ENCODE data around the gene KCP. TPM values are rescaled to one million over a fixed set of nuclear protein-coding genes. Genes with fewer than 3 reads are reported as not detected.
A peak's percentile ranks its signal among the peaks of the same experiment; 100 is the strongest.

Gene KCP
- total and polyA plus RNA-seq, 3 experiments from 2014 or later = 0.84 to 1.1 TPM; not detected in 1

DNA sequence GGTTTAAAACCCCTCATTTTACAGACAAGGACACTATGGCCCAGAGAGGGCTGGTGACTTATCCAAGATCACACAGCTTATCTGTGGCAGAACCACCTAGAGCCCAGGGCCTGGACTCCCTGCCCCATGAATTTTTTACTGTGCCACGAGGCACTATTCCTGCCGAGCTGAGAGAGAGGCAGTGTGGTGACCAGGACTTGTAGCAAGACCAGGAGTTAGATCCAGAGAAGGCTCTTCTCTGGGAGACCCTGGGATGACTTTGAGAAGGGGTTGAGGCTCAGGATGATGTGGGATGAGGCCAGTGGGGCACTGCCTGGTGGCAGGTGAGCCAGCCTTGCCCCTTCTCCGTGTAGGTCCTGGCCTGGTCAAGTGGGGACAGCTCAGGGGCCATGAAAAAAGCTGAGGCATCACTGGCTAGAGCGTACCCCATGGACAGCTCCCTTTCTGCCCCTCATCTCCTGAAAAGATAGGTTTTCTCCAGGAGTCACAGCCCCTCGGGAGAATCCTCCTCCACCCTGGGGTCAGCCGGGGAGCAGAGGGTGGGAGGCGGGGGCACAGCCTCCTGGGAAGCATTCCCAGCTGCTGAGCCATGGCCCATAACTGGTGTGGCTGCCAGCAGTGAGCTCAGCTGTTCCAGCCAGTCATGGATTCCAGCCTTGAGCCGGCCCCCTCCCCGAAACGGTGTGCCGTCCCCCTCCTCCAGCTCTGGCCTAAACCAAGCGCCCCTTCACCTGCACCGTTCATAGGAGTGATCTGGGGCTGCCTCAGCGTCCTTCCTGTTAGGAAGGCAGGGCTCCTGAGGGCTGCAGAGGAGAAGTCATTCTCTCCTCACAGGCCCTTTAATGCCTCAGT is 74.5 kb downstream of the KCP start:
- H3K9me3 Mint-ChIP-seq = no peaks in the 10 kb centered on the region
- no peak for DNase-seq
- POLR2A ChIA-PET = no interaction called here
- Histone ChIP-seq H3K27me3 (ENCODE audit: insufficient read depth, low read length, poor library complexity, severe bottlenecking) (no peaks in the 10 kb centered on the region), H3K4me3 (ENCODE audit: low read length) (no peak overlapping the region), H3K4me1 (ENCODE audit: insufficient read depth, low read length) (no peaks in the 10 kb centered on the region), H3K36me3 (ENCODE audit: insufficient read depth, low read length) (no peaks in the 10 kb centered on the region), H3K9me3 (ENCODE audit: low read length) (no peaks in the 10 kb centered on the region), H3K27ac (ENCODE audit: low read depth, low read length) (no peak overlapping the region)
- no peaks in the 10 kb centered on the region for H3K36me3 Mint-ChIP-seq
- CTCF ChIA-PET = interaction anchor here (1.8 kb wide), 1 partner anchor 48 kb away, joined by 7 read pairs; no protein-coding TSS in a partner anchor
- H3K27ac Mint-ChIP-seq = peak overlapping the region in 1 of 8 donors; percentile 36
- H3K27me3 Mint-ChIP-seq = peaks cover 1 to 4% of the 10 kb centered on the region in 2 donors
- no peak overlapping the region for H3K4me3 Mint-ChIP-seq
- H3K4me1 Mint-ChIP-seq = peaks cover 0 to 7% (median 0%) of the 10 kb centered on the region in 3 donors

- Mint-ChIP-seq H3K36me3 (no peaks in the 10 kb centered on the region), H3K4me1 (peaks cover 4 to 13% (median 5%) of the 10 kb centered on the region in 3 donors), H3K4me3 (no peak overlapping the region), H3K27me3 (peaks cover 7 to 9% of the 10 kb centered on the region in 2 donors), H3K9me3 (no peaks in the 10 kb centered on the region), H3K27ac (no peak overlapping the region)
- ChIA-PET POLR2A (no interaction called here), CTCF (interaction anchor here (1.8 kb wide), 1 partner anchor 48 kb away, joined by 7 read pairs; no protein-coding TSS in a partner anchor)
- H3K27me3 ChIP-seq (ENCODE audit: insufficient read depth, low read length, poor library complexity, severe bottlenecking) = no peaks in the 10 kb centered on the region
- no peaks in the 10 kb centered on the region for H3K36me3 ChIP-seq (ENCODE audit: insufficient read depth, low read length)
- no peaks in the 10 kb centered on the region for H3K9me3 ChIP-seq (ENCODE audit: low read length)
- H3K27ac ChIP-seq (ENCODE audit: low read depth, low read length) = no peak overlapping the region
- H3K4me3 ChIP-seq (ENCODE audit: low read length) = no peak overlapping the region
- no peak for DNase-seq
- H3K4me1 ChIP-seq (ENCODE audit: insufficient read depth, low read length) = no peaks in the 10 kb centered on the region
These were observed 75.2 kb downstream of the KCP start for GRCh38 chr7:128835231-128835751.

- no peak overlapping the region for H3K27ac Mint-ChIP-seq
- H3K36me3 Mint-ChIP-seq = no peaks in the 10 kb centered on the region
- H3K27ac ChIP-seq (ENCODE audit: low read depth, low read length) = no peak overlapping the region
- CTCF ChIA-PET = no interaction called here
- H3K4me1 Mint-ChIP-seq = peaks cover 6 to 21% (median 12%) of the 10 kb centered on the region in 3 donors
- no peak overlapping the region for H3K4me3 Mint-ChIP-seq
- H3K9me3 ChIP-seq (ENCODE audit: low read length) = no peaks in the 10 kb centered on the region
- H3K4me3 ChIP-seq (ENCODE audit: low read length) = no peak overlapping the region
- H3K27me3 ChIP-seq (ENCODE audit: insufficient read depth, low read length, poor library complexity, severe bottlenecking) = peaks cover 9% of the 10 kb centered on the region
- H3K4me1 ChIP-seq (ENCODE audit: insufficient read depth, low read length) = peaks cover 7% of the 10 kb centered on the region
- peaks cover 14 to 18% of the 10 kb centered on the region in 2 donors for H3K27me3 Mint-ChIP-seq
- H3K9me3 Mint-ChIP-seq = no peaks in the 10 kb centered on the region
- no peak for DNase-seq
- POLR2A ChIA-PET = no interaction called here
- H3K36me3 ChIP-seq (ENCODE audit: insufficient read depth, low read length) = no peaks in the 10 kb centered on the region
These were observed 76.6 kb downstream of the KCP start for GRCh38 chr7:128833946-128834325.

DNA sequence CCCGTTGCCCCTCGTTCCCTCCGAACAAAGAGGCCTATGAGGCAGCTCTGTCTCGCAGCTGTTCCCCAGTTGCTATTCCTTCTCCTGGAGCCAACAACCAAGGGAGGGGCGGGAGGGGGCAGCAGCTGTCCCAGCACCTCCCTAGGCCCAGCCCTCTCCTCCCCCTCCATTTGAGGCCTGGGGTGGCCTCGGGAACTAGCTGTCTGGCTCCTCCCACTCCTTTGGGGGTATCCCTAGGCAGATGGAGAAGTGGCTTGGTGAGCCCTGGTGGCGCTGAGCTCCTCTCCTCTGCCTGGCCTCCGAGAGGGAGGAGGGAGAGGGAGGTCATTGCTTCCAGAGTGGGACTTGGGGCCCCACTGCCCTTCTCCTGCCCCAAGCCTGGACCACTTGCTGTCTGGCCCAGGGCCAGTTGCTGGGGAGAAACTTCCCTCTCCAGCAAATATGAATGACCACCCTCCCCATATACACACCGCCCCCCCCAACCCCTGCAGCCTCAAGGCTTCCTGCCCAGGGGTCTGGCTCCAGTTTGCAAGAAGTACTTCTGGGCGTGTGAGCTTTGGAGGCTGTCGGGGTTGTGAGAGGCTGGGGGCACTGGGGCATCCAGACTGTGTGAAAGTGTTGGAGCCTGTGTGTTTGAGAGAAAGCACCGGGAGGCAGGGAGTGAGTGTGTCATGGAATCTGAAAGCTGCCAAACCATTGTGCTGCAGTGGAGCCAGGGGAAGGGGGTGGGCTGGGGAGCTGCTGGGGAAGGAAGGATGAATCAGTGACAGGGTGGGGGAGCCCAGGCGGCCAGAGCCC is 77.2 kb downstream of the KCP start:
- no peak for DNase-seq
- Histone ChIP-seq H3K27me3 (ENCODE audit: insufficient read depth, low read length, poor library complexity, severe bottlenecking) (peaks cover 14% of the 10 kb centered on the region), H3K36me3 (ENCODE audit: insufficient read depth, low read length) (no peaks in the 10 kb centered on the region), H3K27ac (ENCODE audit: low read depth, low read length) (peak overlapping the region; percentile 74), H3K4me3 (ENCODE audit: low read length) (no peak overlapping the region), H3K4me1 (ENCODE audit: insufficient read depth, low read length) (peaks cover 7% of the 10 kb centered on the region), H3K9me3 (ENCODE audit: low read length) (no peaks in the 10 kb centered on the region)
- no peaks in the 10 kb centered on the region for H3K36me3 Mint-ChIP-seq
- no peak overlapping the region for H3K27ac Mint-ChIP-seq
- ChIA-PET POLR2A (no interaction called here), CTCF (interaction anchor here (1.4 kb wide), 1 partner anchor 9 kb away, joined by 4 read pairs; no protein-coding TSS in a partner anchor)
- H3K4me3 Mint-ChIP-seq = peak overlapping the region in 1 of 7 donors; percentile 59
- peaks cover 19 to 23% of the 10 kb centered on the region in 2 donors for H3K27me3 Mint-ChIP-seq
- no peaks in the 10 kb centered on the region for H3K9me3 Mint-ChIP-seq
- H3K4me1 Mint-ChIP-seq = peaks cover 6 to 21% (median 12%) of the 10 kb centered on the region in 3 donors

- Histone ChIP-seq H3K36me3 (ENCODE audit: insufficient read depth, low read length) (no peaks in the 10 kb centered on the region), H3K27me3 (ENCODE audit: insufficient read depth, low read length, poor library complexity, severe bottlenecking) (peaks cover 15% of the 10 kb centered on the region), H3K27ac (ENCODE audit: low read depth, low read length) (peak overlapping the region; percentile 74), H3K4me1 (ENCODE audit: insufficient read depth, low read length) (peaks cover 7% of the 10 kb centered on the region), H3K9me3 (ENCODE audit: low read length) (no peaks in the 10 kb centered on the region), H3K4me3 (ENCODE audit: low read length) (no peak overlapping the region)
- CTCF ChIA-PET = interaction anchor here (1.4 kb wide), 1 partner anchor 9 kb away, joined by 4 read pairs; no protein-coding TSS in a partner anchor
- DNase-seq = no peak
- Mint-ChIP-seq H3K27ac (no peak overlapping the region), H3K4me1 (peaks cover 6 to 21% (median 12%) of the 10 kb centered on the region in 3 donors), H3K36me3 (no peaks in the 10 kb centered on the region), H3K9me3 (no peaks in the 10 kb centered on the region), H3K27me3 (peaks cover 20 to 28% of the 10 kb centered on the region in 2 donors), H3K4me3 (no peak overlapping the region)
- POLR2A ChIA-PET = no interaction called here
These were observed 77.7 kb downstream of the KCP start for GRCh38 chr7:128832880-128833147.

DNA sequence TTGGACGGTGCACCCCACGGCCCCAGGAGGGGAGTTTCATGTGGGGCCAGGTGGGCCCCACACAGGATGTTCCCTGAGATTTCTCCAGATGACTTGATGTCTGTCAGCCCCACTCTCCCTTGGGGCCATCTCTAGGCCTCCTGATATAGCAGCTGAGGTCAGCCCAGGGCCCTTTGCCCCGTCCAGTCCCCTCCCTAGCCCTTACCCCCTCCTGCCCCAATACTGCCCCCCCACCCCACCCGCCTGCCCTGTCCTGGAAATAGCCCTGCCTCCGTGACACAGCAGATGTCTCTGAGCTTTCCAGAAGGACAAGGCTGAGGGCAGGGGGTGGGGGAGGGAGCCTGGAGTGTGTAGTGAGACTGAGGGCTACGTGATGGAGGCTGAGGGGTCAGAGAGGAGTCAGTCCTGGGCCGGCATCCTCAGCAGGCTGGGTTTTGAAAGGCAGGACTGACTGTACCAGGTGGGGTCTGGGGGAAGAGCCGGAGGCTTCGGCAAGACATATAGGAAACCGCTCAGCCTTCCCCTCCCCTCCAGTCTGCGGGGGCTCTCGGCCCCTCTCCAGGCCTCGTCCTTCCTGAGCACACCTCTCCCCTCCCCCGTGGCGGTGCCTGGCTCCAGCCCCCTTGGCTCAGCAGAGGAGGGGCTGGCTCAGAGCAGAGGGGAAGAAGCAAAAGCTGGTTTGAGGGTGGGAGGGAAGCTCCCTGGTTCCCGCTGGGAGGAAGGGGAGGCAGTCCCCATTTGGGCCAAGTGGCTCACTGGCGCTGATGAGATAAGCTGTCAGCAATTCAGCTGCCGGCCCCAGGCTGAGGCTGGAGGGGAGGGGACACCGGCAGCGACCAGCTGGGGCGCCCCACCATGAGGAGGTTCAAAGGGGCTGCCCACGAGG is 78.3 kb downstream of the KCP start:
- Mint-ChIP-seq H3K4me3 (peak overlapping the region in 1 of 7 donors; percentile 70), H3K4me1 (peaks cover 6 to 21% (median 12%) of the 10 kb centered on the region in 3 donors), H3K27ac (peak overlapping the region in 1 of 8 donors; percentile 33), H3K36me3 (no peaks in the 10 kb centered on the region), H3K27me3 (peaks cover 20 to 31% of the 10 kb centered on the region in 2 donors), H3K9me3 (no peaks in the 10 kb centered on the region)
- POLR2A ChIA-PET = no interaction called here
- Histone ChIP-seq H3K27me3 (ENCODE audit: insufficient read depth, low read length, poor library complexity, severe bottlenecking) (peaks cover 15% of the 10 kb centered on the region), H3K4me3 (ENCODE audit: low read length) (no peak overlapping the region), H3K9me3 (ENCODE audit: low read length) (no peaks in the 10 kb centered on the region), H3K36me3 (ENCODE audit: insufficient read depth, low read length) (no peaks in the 10 kb centered on the region), H3K4me1 (ENCODE audit: insufficient read depth, low read length) (peaks cover 7% of the 10 kb centered on the region), H3K27ac (ENCODE audit: low read depth, low read length) (peak overlapping the region; percentile 74)
- CTCF ChIA-PET = interaction anchor here (0.8 to 1.4 kb wide), 2 partner anchors 10 to 12 kb away, joined by 3 to 4 read pairs; no protein-coding TSS in a partner anchor
- DNase-seq = no peak

- POLR2A ChIA-PET = interaction anchor here (0.8 kb wide), 1 partner anchor 40 kb away, joined by 4 read pairs; no protein-coding TSS in a partner anchor
- CTCF ChIA-PET = interaction anchor here (0.8 kb wide), 1 partner anchor 11 kb away, joined by 3 read pairs; no protein-coding TSS in a partner anchor
- Histone ChIP-seq H3K4me1 (ENCODE audit: insufficient read depth, low read length) (peaks cover 7% of the 10 kb centered on the region), H3K27me3 (ENCODE audit: insufficient read depth, low read length, poor library complexity, severe bottlenecking) (peaks cover 15% of the 10 kb centered on the region), H3K27ac (ENCODE audit: low read depth, low read length) (peak overlapping the region; percentile 74), H3K4me3 (ENCODE audit: low read length) (no peak overlapping the region), H3K9me3 (ENCODE audit: low read length) (no peaks in the 10 kb centered on the region), H3K36me3 (ENCODE audit: insufficient read depth, low read length) (no peaks in the 10 kb centered on the region)
- no peaks in the 10 kb centered on the region for H3K9me3 Mint-ChIP-seq
- H3K27ac Mint-ChIP-seq = peak overlapping the region in 1 of 8 donors; percentile 43
- DNase-seq = no peak
- peaks cover 6 to 21% (median 12%) of the 10 kb centered on the region in 3 donors for H3K4me1 Mint-ChIP-seq
- peak overlapping the region in 6 of 7 donors; percentile 47 to 70 (median 57) for H3K4me3 Mint-ChIP-seq
- H3K36me3 Mint-ChIP-seq = no peaks in the 10 kb centered on the region
- peaks cover 27 to 39% of the 10 kb centered on the region in 2 donors for H3K27me3 Mint-ChIP-seq
These were observed 79.1 kb downstream of the KCP start for GRCh38 chr7:128831178-128831993.

All from CD8-positive, alpha-beta memory T cell (primary cell).